Epithelial cell of esophagus (primary cell): ENCODE data around the gene MAD1L1.

ENCODE experiments used
- DNase-seq: peaks from one replicate; pipeline ENCODE4 v3.0.0; 2010; ENCODE audit warnings: low read depth
- H3K4me3 ChIP-seq: 2 replicates; pipeline ENCODE4 v1.5.1; 2011; ENCODE audit warnings: mild to moderate bottlenecking, low read length, control low read depth
- CTCF ChIP-seq: IDR thresholded peaks from 2 replicates; pipeline ENCODE4 v1.5.1; 2011; ENCODE audit warnings: low read depth, mild to moderate bottlenecking, low read length, control low read depth, inconsistent platforms; ENCODE audit not compliant: insufficient read depth; ENCODE audit errors: missing control alignments

The MAD1L1 gene

GRCh38 chr7:1992554-1992953, 240.2 kb downstream of the MAD1L1 start:
- no peak for TF ChIP-seq CTCF
- peak; percentile 19 for DNase-seq
- no peak overlapping the region for H3K4me3 ChIP-seq

- DNase-seq, result no peak
- H3K4me3 ChIP-seq, result no peak overlapping the region
- TF ChIP-seq CTCF, result no peak
Observed at GRCh38 chr7:1990001-1990670, 242.6 kb downstream of the MAD1L1 start.

GRCh38 chr7:1989049-1989860, 243.5 kb downstream of the MAD1L1 start:
- DNase-seq, result no peak
- TF ChIP-seq CTCF, result no peak
- no peak overlapping the region for H3K4me3 ChIP-seq

- H3K4me3 ChIP-seq, result no peak overlapping the region
- DNase-seq, result no peak
- no peak for TF ChIP-seq CTCF
Observed at GRCh38 chr7:1988533-1988930, 244.2 kb downstream of the MAD1L1 start.

- no peak for DNase-seq
- no peak overlapping the region for H3K4me3 ChIP-seq
- TF ChIP-seq CTCF, result no peak
Observed at GRCh38 chr7:1987591-1988532, 244.9 kb downstream of the MAD1L1 start.

GRCh38 chr7:1987084-1987535, 245.6 kb downstream of the MAD1L1 start:
- TF ChIP-seq CTCF, result no peak
- no peak for DNase-seq
- H3K4me3 ChIP-seq, result no peak overlapping the region
